ENCODE measurements around the gene CPS1. TPM values are rescaled to one million over a fixed set of nuclear protein-coding genes. Genes with fewer than 3 reads are reported as not detected.

CPS1 gene
- total RNA-seq, 1 experiment from 2014 or later, result 20.6 TPM

GRCh38 chr2:210522399-210522798 is 34.0 kb upstream of the CPS1 start:
- no peak for DNase-seq (ENCODE audit: unreplicated experiment)
- BruUV-seq (replicated peaks), result no TSS peak
- TF ChIP-seq, protein P1, sequence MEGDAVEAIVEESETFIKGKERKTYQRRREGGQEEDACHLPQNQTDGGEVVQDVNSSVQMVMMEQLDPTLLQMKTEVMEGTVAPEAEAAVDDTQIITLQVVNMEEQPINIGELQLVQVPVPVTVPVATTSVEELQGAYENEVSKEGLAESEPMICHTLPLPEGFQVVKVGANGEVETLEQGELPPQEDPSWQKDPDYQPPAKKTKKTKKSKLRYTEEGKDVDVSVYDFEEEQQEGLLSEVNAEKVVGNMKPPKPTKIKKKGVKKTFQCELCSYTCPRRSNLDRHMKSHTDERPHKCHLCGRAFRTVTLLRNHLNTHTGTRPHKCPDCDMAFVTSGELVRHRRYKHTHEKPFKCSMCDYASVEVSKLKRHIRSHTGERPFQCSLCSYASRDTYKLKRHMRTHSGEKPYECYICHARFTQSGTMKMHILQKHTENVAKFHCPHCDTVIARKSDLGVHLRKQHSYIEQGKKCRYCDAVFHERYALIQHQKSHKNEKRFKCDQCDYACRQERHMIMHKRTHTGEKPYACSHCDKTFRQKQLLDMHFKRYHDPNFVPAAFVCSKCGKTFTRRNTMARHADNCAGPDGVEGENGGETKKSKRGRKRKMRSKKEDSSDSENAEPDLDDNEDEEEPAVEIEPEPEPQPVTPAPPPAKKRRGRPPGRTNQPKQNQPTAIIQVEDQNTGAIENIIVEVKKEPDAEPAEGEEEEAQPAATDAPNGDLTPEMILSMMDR (IDR thresholded peaks at IDR 0.05; ENCODE audit: unreplicated experiment), result no peak
- intact Hi-C loops (cut with micrococcal nuclease), result no loop called here
- POLR2A ChIA-PET, result no interaction called here
- no peaks in the 10 kb centered on the region for H3K4me1 Mint-ChIP-seq (ENCODE audit: insufficient read depth, unreplicated experiment)
- no peak overlapping the region for H3K4me3 Mint-ChIP-seq (ENCODE audit: unreplicated experiment)
- no peaks in the 10 kb centered on the region for H3K27me3 Mint-ChIP-seq (ENCODE audit: insufficient read depth, unreplicated experiment)
- no peaks in the 10 kb centered on the region for H3K36me3 Mint-ChIP-seq (ENCODE audit: insufficient read depth, unreplicated experiment)
- CTCF ChIA-PET, result interaction anchor here (1.5 kb wide), 1 partner anchor 19 kb away, joined by 4 read pairs; no protein-coding TSS in a partner anchor
- H3K27ac Mint-ChIP-seq (ENCODE audit: low read depth, unreplicated experiment), result no peak overlapping the region
- H3K9me3 Mint-ChIP-seq (ENCODE audit: unreplicated experiment), result no peaks in the 10 kb centered on the region

- BruUV-seq (replicated peaks), result no TSS peak
- no peaks in the 10 kb centered on the region for H3K36me3 Mint-ChIP-seq (ENCODE audit: insufficient read depth, unreplicated experiment)
Observed at GRCh38 chr2:210523650-210524289, 32.6 kb upstream of the CPS1 start.

GRCh38 chr2:210524533-210524932 is 31.9 kb upstream of the CPS1 start:
- Mint-ChIP-seq H3K27ac (ENCODE audit: low read depth, unreplicated experiment) (no peak overlapping the region), H3K27me3 (ENCODE audit: insufficient read depth, unreplicated experiment) (no peaks in the 10 kb centered on the region), H3K4me1 (ENCODE audit: insufficient read depth, unreplicated experiment) (no peaks in the 10 kb centered on the region), H3K36me3 (ENCODE audit: insufficient read depth, unreplicated experiment) (no peaks in the 10 kb centered on the region), H3K4me3 (ENCODE audit: unreplicated experiment) (no peak overlapping the region), H3K9me3 (ENCODE audit: unreplicated experiment) (no peaks in the 10 kb centered on the region)
- BruUV-seq (replicated peaks), result no TSS peak
- TF ChIP-seq, protein P1 (IDR thresholded peaks at IDR 0.05; ENCODE audit: unreplicated experiment), result no peak
- intact Hi-C loops (cut with micrococcal nuclease), result no loop called here
- DNase-seq (ENCODE audit: unreplicated experiment), result no peak
- CTCF ChIA-PET, result interaction anchor here (2.0 kb wide), 1 partner anchor 21 kb away, joined by 9 read pairs; no protein-coding TSS in a partner anchor
- POLR2A ChIA-PET, result no interaction called here

More at GRCh38 chr2:210523650-210524289, 32.6 kb upstream of the CPS1 start:
- no peaks in the 10 kb centered on the region for H3K4me1 Mint-ChIP-seq (ENCODE audit: insufficient read depth, unreplicated experiment)
- no peaks in the 10 kb centered on the region for H3K27me3 Mint-ChIP-seq (ENCODE audit: insufficient read depth, unreplicated experiment)
- TF ChIP-seq, protein P1 (IDR thresholded peaks at IDR 0.05; ENCODE audit: unreplicated experiment), result no peak
- no peak for DNase-seq (ENCODE audit: unreplicated experiment)
- ChIA-PET POLR2A (no interaction called here), CTCF (interaction anchor here (0.7 to 2.0 kb wide), 2 partner anchors 21 to 80 kb away, joined by 5 to 9 read pairs; no protein-coding TSS in a partner anchor)
- intact Hi-C loops (cut with micrococcal nuclease), result no loop called here
- H3K9me3 Mint-ChIP-seq (ENCODE audit: unreplicated experiment), result no peaks in the 10 kb centered on the region
- H3K27ac Mint-ChIP-seq (ENCODE audit: low read depth, unreplicated experiment), result no peak overlapping the region
- no peak overlapping the region for H3K4me3 Mint-ChIP-seq (ENCODE audit: unreplicated experiment)

DNA sequence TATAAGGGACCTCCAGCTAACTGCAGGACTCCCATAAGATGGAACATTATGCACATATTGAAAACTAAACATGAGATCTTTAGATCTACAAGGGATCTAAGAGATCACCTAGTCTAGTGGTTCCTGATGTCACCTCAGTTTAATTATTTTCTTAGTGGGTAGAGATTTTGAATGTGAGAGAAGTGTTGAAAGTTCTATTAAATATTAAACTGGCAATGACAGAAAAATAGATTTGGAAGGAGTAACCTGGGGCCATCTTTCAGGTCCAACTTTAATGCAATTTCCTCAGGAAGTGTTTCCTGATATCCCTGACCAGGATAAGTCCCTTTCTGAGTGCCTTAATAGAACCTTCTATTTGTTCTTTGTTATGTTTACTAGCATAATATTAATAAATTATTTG is 29.1 kb upstream of the CPS1 start:
- H3K4me3 Mint-ChIP-seq (ENCODE audit: unreplicated experiment), result no peak overlapping the region
- H3K36me3 Mint-ChIP-seq (ENCODE audit: insufficient read depth, unreplicated experiment), result no peaks in the 10 kb centered on the region
- BruUV-seq (replicated peaks), result no TSS peak
- intact Hi-C loops (cut with micrococcal nuclease), result no loop called here
- no peak for DNase-seq (ENCODE audit: unreplicated experiment)
- H3K27me3 Mint-ChIP-seq (ENCODE audit: insufficient read depth, unreplicated experiment), result no peaks in the 10 kb centered on the region
- no peaks in the 10 kb centered on the region for H3K4me1 Mint-ChIP-seq (ENCODE audit: insufficient read depth, unreplicated experiment)
- no peaks in the 10 kb centered on the region for H3K9me3 Mint-ChIP-seq (ENCODE audit: unreplicated experiment)
- TF ChIP-seq, protein P1 (IDR thresholded peaks at IDR 0.05; ENCODE audit: unreplicated experiment), result no peak
- no peak overlapping the region for H3K27ac Mint-ChIP-seq (ENCODE audit: low read depth, unreplicated experiment)
- CTCF ChIA-PET, result no interaction called here
- POLR2A ChIA-PET, result no interaction called here

All from MCF 10A (cell line).